GM19397 (cell line): ENCODE data around the gene TMEM52B.
"Not testable (repeated sequence)": the region's sequence is repeated elsewhere in the genome, so short reads cannot be mapped to it uniquely, and the experiment has no call there.

Experiments used
- ATAC-seq: cut with Tn5 transposase; IDR thresholded peaks from one replicate; pipeline ENCODE4 v1.9.1; 2021; ENCODE audit warnings: mild to moderate bottlenecking, moderate library complexity; ENCODE audit not compliant: unreplicated experiment

The TMEM52B gene

DNA sequence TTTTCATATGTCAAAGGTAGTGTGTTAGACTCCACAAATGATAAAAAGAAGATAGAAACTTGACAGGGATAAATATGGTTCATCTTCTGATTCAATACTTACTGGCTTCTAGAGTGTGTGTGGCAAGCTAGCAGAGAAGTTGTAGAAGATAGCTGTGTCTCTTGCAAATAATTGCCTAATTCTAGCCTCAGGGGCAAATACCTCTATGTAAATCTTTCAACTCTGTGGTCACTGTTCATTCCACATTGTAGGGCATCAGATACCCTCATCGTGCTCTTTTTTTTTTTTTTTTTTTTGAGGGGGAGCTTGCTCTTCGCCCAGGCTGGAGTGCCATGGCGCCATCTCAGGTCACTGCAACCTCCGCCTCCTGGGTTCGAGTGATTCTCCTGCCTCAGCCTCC, 8.6 kb upstream of the TMEM52B start:
- no peak for ATAC-seq

DNA sequence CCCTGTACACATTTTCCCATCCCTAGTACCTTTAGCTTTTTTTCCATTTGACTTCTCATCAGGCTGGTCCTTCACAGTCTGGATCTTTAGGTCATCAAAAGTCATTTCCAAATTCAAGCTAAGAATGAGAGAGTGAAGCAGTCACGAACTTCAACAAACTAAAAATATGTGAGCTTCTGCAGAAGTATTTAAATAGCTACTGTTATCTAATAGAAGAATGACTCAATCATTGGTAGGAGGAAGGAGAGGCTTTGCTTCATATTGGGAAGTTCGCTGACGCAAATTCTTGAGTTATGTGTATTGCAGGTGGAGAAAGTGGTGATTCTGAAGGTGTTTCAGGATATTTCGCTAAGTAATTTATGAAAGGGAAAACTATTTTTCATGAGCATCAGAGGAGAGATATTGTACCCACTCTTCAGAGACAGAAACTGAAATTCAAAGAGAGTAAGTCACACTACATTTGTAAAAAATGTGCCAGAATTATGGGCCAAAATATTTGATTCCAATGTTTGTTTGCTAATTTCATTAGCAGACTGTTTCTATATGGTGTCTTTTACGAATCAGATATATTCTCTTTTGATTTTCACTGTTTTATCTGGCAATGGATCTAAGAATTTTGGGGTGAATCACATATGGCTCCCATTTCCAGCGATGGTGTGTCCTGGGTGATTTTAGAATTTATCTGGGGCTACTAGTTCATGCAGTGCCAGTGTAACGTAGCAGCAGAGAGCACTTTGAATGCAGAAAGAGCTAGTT, 6.7 kb upstream of the TMEM52B start, which contains the start of gene OLR1:
TSS of gene OLR1 (minus strand) at position 160 of the 756 bp plus-strand sequence. CDS start at position 105, 55 bp downstream.
- no peak for ATAC-seq

DNA sequence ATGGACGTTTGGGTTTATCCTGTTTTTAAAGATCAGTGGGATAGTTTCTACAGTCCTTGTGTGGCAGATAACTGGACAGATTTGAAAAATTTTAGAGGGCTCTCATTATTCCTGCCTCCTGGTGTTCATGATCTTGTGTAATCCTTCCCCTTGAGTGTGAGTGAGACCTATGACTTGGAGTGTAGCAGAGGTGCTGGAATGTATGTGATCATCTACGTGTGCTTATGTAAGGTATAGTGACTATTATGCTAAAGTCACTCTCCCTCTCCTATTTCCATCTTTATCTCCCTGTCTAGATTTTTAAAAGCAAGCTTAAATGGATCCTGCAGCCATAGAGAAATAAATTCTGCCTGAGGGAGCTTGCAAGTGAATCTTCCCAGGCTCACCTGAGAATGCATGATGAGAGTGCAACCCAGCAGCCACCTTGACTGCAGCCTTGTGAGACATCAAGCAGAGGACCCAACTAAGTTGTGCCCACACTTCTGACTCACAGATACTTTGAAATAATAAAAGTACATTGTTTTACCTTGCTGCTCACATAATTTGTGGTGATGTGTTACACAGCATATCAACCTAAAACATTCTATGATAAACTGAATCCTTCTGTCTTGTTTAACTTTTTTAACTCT, 3.7 kb upstream of the TMEM52B start:
- no peak for ATAC-seq

DNA sequence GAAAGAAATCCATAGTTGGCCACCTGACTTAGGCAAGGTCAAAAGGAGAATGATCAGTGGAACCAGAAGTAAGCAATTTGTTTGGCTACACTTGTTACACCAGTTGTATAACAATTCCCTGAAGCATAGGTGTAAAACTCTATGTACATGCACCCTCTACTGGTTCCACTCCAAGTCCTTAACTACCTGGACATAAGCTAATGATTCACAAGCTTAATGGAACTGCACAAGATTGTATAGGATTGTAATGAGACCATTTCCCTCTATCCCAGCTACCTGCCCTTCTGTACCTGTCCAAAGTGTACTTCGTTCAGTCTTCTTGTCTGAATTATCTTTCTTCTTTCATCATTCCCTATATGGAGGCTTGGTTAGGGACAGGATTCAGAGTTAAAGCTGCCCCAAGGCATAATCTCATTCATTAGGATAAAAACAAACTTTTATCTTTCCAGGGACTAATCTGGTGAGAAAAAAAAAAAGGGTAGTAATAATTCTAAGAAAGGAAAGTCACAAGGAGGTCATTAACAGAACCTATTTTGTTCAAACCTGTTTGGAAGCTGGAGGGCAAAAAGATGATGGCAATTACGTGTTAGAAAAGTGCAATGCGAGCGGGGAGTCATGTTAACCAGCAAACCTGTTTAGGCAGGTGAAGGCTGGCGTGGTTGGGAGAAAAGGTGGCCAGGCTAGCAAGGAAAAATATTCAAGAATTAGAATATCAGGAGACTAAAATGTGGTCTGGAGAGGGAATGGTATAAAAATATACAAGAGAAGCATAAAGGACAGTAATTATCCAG, 2.8 kb upstream of the TMEM52B start:
- no peak for ATAC-seq

DNA sequence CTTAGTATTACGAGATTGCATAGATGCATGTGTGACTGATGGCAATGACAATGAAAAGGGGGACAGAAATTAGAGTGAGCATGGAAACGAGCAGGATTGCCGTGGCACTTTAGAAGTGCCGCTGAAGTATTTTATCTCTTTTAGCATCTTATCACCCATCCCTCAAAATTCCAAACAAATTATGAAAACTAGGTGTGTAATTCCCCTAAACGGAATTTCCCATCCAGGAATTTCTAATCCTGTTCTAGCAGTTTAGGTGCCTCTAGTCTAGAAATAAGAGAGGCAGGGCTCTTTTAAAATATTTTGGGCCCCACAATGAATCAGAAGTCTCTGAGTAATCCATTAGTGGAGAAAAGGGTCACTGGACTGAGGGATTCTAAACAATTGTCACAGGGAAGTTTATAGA, 947 bp downstream of the TMEM52B start:
- ATAC-seq = no peak

DNA sequence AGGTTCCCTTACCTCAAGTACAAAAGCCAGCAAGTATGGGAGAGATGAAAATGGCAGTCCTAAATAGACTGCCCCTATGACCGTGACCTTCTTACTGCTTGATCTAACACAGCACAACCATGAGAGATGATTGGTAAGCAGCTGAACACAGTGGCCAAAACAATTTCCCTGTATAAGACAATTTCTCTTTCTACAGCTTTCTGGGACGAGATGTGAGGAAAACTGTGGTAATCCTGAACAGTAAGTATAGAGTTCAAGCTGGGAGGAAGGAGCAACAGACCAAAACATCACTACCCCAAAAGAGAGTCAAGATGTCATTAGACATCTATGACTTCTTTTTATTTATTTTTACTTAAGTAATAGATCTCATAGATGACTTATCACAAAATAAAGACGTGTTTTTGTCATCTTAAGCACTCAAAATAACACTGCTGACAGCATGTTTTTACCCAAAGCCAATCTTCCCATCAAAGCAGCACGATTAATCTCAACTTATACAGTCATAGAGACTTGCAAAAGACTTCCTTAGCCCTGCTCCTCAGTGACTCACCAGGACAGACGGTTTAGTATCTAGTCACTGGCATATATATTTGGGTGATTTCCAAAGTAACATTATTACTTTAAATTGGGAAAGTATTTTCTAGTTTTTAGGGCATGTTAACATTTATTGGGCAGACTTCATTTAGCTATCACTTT, 3.7 kb downstream of the TMEM52B start:
- ATAC-seq = no peak

DNA sequence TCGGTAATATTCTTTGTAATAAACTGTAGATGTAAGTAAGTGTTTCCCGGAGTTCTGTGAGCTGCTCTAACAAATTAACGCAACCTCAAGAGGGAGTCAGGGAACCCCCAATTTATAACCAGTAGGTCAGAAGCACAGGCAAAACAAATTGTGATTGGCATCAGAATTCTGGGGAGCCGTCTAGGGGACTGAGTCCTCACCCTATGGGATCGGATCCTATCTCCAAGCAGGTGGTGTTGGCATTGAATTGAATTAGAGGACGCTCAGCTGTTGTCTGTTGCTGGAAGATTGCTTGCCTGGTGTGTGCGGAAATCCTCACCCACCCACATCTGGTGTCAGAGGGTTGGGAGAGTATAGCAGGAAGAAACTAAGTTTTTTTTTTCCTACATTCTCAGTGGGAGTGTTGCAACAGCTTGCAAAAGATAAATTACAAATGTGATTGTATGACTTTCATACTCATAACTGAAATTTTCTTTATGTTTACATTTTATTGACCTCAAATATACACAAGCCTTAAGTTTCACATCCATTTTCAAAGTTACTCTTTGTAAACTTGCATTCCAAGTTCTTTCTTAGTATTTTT, 5.5 kb downstream of the TMEM52B start:
- no peak for ATAC-seq

DNA sequence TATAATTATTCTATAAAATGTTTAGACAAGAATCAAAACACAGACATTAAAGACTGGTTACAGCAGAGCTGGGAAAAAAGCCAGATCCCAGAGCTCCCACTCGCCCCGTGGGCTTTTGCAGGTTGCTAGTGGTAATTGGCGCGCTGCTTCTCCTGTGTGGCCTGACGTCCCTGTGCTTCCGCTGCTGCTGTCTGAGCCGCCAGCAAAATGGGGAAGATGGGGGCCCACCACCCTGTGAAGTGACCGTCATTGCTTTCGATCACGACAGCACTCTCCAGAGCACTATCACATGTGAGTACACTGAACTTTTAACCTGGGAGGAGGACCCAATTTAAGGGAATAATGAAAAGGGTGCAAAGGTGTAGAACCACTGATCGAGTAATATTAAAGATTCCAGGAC, 7.5 kb downstream of the TMEM52B start:
- ATAC-seq = no peak

DNA sequence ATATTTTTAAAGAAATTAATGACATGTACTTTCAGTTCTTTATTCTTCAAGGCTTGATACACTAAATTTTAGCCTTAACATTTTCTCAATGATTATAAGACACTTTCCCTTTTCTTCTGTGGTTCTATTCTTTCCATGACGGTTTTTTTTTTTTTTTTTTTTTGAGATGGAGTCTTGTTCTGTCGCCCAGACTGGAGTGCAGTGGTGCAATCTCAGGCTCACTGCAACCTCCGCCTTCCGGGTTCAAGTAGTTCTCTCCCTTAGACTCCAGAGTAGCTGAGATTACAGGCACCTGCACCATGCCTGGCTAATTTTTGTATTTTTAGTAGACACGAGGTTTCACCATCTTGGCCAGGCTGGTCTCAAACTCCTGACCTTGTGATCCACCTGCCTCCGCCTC, 8.1 kb downstream of the TMEM52B start:
- not testable (repeated sequence) for ATAC-seq

DNA sequence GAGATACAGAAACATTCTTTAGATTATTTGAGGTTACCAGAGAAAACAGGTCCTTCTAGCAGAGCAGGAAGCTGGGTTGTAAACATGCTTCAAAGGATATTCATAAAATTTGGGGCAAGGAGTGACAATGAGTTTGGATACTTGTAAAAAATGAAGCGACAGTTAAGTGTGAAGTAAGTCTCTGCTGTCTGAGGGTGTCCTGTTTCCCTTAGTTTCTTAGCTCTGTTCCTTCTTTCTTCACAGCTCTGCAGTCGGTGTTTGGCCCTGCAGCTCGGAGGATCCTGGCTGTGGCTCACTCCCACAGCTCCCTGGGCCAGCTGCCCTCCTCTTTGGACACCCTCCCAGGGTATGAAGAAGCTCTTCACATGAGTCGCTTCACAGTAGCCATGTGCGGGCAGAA, 10.8 kb downstream of the TMEM52B start:
- ATAC-seq = no peak

DNA sequence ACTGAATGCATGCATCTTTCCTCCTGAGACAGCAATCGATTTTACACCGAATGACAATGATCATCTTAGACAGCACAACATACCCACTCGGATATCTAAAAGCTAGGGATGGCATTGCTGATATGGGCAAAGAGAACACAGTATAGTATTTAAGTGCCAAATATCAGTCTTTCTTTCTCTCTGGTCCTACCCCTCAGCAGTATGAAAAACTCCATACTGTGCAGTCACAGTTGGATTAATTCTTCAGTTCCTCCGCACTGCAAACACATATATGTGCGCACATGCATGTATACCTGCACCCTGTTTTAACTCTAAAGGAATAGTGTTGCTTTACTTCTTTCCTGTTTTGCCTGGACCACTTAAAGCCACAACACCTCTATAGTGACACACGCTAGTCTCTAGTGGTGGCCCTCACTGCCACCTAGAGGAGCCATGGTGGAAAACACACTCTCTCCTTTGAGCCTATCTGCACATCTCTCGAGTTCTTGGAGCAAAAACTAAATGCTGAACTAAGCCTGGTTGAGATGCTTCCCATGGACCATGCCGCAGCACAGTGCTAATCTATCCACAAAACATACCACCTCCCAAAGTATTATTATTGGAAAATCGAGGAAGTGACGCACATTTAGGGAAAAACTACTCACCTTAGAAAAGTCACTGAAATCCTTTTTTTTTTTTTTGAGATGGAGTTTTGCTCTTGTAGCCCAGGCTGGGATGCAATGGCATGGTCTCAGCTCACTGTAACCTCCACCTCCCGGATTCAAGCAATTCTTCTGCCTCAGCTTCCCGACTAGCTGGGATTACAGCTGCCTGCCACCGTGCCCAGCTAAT, 11.9 kb downstream of the TMEM52B start:
- peak; percentile 83 for ATAC-seq

DNA sequence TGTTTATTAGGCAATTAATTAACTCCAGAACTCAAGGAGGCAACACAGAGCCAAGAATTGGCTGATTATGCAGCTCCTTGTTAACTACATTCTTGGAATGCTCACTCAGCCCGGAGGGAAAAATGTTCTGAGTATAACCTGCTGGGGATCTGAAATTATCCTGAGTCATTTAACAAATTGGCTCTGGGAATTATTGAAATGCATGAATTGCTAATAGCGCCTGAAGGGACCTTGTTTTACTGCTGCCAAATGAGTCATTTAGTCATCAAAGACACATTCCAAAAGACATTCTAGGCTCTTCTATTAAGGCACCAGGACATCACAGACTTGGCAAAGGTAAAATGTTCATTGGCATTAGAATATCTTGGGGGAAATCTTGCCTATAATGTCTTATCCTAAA, 13.0 kb downstream of the TMEM52B start:
- ATAC-seq = no peak

DNA sequence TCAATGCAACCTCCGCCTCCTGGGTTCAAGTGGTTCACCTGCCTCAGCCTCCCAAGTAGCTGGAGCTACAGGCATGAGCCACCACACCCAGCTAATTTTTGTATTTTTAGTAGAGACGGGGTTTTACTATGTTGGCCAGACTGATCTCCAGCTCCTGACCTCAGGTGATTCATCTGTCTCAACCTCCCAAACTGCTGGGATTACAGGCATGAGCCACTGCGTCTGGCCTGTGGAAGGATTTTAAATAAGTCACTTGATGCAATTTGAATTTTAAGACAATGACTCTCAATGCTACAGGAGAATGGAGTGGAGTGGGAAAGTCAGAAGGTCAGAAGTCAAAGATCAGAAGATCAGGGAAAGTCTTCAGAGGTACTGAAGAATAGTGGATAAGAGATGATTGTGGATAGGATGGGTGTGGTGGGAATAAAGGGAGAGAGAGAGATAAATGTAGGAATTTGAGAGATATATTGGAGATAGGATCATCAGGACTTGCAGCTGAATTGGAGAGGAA, 15.4 kb downstream of the TMEM52B start:
- no peak for ATAC-seq

DNA sequence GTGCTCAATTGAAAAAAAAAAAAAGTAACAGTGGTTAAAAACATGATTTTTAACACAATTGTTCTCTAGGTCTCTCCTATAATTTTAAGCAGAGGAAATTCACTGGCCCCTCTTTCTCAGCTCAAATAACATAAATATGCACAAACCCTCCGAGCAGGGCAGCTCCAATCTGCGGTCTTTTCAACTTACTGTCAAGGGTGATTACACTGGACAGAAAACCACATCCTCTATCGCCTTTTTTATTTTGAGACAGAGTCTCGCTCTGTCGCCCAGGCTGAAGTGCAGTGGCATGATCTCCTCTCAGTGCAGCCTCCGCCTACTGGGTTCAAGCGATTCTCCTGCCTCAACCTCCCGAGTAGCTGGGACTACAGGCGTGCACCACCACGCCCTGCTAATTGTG, 17.4 kb downstream of the TMEM52B start:
- ATAC-seq = peak; percentile 95

DNA sequence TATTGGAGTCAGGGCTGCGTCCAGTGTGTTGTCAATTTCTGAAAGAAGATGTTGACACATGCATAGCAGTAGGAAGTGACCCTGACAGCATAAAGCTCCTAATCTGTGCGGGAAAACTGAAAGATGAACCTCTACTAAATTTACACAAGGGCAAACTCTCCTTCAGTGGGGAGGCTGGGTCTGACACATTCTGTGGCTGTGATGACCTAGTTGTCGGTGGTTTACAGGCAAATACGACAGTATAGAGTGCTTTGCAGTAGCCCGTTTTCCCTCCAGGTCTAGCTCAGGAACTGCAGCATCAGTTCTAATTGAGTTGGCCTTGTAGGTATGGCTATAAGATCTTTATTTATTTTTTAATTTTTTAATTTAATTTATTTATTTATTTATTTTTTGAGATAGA, 19.0 kb downstream of the TMEM52B start:
- no peak for ATAC-seq

DNA sequence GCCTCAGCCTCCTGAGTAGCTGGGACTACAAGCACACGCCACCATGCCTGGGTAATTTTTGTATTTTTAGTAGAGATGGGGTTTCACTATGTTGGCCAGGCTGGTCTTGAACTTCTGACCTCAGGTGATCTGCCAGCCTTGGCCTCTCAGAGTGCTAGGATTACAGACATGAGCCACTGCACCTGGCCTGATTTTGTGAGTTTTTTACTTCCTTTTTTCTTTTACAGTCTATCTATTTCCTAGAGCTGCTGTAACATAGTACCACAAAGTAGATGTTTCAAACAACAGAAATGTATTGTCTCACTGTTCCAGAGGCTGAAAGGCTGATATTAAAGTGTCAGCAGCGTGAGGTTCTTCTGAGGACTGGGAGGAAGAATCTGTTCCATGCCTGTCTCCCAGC, 25.7 kb downstream of the TMEM52B start:
- not testable (repeated sequence) for ATAC-seq

DNA sequence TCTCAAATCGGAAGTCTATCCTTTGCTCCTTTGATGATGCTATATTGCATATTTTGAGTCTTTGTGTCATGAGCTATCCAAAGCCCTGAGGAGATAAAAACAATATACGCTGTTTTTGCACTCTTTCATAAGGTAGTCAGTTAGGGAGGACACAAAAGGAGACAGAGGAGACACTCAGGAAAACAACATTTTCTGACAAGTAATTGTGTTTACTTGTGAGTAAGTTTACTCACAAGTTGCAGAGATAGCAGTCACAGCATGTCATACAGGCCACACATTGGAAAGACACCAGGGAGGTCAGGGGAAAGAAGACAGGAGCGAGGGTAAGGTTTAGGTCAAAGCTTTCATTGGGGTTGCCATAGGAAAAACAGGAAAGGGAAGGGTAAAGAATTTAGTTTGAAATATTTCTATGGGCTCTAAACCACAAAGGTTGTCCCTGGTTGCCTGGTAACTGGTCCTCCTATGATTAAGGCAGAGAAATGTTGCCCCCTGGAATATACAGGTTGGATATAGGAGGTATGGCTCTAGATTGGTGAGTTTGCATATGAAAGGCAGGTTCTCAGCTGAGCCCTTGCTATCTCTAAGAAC, 26.5 kb downstream of the TMEM52B start:
- no peak for ATAC-seq

DNA sequence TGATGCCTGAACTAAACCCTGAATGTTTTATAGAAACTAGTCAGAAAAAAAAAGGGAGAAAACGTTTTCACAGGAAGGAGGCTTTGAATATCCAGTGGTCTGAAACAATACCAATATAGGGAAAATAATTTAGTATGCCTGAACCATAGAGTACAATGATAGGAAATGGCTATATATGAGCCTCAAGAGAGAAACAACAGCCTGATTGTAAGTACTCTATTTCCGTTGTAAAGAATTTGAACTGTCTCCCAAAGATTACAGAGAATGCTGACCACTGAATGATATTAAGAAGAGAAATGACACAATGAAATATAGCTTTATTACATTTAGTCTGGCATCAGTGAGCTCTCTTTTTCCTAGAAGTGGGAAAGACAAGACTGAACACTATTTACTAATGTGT, 28.3 kb downstream of the TMEM52B start:
- ATAC-seq = no peak

DNA sequence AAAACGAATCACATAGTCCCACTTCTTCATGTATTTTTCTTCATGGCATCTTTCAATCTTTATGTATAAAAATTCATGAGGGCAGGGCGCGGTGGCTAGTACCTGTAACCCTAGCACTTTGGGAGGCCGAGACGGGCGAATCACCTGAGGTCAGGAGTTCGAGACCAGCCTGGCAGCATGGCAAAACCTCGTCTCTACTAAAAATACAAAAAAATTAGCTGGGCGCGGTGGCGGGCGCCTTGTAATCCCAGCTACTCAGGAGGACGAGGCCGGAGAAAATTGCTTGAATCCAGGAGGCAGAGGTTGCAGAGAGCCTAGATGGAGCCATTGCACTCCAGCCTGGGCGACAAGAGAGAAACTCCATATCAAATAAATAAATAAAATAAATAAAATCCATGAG, 31.4 kb downstream of the TMEM52B start:
- no peak for ATAC-seq
